OCI-M2 (cell line): ENCODE results near the gene PTGR3.

Source experiments
- DNase-seq: peaks from one replicate; lab custom pipeline; 2025; ENCODE audit not compliant: unreplicated experiment; lab: John Stamatoyannopoulos, UW

The PTGR3 gene

DNA sequence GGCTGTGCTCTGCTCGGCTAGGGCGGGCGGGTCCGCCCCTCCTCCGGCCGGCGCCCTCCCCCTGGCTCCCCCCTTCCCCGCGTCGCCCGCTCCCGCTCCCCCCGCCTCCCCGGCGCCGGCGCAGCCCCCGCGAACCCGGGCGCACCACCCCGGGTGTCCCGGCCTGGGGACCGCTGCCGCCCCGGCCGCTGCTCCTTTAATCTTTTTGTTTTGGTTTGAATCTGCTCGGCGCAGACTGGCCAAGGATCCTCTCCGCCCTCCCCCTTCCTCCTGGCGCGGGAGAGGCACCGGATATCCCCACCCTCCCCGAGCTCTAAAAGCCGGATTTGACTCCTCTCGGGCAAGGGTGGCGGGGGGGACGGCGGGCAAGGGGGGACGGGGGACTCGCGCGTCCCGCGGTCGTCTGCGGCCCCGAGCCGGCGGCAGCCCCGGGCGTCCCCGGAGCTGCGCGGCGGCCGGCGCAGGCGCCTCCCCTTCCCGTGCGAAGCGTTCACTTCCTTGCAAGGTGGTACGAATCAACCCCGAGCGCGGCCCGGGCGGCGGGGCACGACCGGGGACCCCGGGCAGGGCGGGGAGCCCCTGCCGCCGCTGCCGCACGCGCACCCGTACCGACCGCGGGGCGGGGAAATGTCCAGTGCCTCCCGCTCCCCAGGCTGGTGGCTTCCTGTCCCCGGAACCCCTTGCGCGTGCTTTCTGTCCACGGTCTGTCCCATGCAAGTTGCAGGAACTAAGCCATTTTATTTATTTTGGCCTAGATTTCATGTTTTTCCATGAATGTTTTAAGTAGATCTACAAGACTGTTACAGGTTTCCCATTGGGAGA lies at the start of gene PTGR3:
Gene PTGR3 (minus strand): TSS at position 11 of the 822 bp plus-strand sequence. CDS start 81 bp downstream, outside the sequence.
- DNase-seq: peak; percentile 23

DNA sequence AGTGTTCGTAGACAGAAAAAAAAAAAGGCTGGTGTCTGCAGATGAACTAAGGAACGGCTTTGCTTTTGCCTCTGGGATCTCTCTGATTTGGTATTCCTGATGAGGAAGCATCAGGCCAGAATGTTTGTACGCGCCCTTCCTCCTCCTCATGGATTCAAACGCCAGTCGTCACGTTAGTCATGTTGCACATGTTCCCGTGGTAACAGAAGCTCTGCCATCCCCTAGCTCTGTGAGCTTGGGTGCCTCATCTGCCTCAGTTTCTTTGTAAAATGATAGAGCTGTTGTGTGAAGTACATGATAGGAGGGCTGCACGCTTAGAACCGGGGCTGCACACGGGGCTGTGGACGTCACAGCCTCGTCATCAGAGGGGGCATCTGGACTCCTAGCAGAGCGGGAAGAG lies 48.7 kb upstream of the PTGR3 start:
- no peak for DNase-seq

DNA sequence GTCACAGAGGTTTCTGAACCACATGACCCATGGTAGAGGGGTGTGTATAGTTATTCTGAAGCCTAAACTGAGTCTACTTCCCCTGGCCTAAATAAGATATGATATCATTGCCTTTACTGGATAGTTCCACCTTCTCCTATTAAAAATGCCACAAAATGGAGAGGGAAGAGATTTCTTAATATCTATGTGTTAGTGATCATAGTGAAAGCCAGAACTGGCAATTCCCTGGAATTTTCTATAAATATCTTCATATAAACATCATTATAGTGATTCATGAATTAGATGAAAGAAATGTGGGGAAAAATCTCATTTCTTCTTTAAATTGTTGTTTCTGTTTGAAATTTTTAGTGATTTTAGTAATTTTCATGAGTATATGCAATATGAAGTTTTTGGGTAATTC lies 47.4 kb upstream of the PTGR3 start:
- no peak for DNase-seq

DNA sequence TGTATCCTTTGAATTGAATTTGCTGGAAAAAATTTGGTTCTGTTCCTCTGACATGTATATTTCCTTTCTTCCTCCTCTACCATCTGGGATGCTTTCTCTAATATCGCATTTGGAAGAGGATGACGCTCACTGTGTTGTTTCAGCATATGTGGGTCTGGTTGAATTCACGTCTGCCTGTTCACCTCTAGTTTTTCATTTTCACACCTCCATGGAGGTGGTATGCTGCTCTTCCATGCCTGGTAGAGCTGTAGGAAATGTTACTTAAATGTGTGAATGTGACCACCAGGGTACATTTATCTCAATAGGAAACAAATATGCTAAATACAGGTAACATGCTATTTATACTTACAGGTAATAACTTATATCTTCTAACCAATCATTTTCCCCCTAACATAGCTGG lies 46.2 kb upstream of the PTGR3 start:
- no peak for DNase-seq

GRCh38 chr18:75253784-75254183 lies 44.8 kb upstream of the PTGR3 start:
- DNase-seq: no peak

GRCh38 chr18:75253043-75253442 lies 44.1 kb upstream of the PTGR3 start:
- no peak for DNase-seq

DNA sequence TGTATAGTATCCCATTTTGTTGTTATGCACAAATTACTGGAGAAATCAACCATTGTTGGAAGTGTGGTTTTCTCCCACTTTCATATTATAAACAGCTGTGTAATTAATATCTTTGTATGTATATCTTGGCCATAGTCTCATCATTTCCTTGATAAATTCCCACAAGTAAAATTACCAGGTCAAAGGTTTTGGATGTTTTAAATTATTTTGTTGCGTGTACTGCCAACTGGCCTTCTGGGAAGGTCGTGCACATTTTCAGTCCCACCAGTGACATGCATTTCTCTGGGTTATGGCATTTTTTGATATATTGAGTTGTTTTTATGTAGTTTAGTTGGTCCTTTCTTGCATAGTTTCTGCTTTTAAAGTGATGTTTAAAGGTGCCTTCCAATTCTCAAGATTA lies 43.2 kb upstream of the PTGR3 start:
- DNase-seq: no peak

DNA sequence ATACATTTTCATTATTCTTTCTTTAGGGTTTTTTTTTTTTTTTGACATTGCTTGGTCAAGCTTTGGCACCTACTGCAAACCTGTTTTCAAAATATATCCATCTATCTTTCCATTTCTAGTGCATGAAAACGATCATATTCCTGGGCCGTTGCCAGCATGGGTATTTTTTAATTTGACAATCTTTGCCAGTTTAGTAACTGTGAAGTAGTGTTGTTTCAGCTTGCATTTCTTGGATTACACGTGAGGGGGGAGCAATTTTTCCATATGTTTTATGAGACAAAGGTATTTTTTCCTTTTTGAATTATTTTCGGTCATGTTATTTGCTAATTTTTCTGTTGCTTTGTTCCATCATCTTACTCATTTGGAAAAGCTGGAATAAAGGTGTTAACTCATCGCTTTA lies 42.5 kb upstream of the PTGR3 start:
- DNase-seq: no peak

DNA sequence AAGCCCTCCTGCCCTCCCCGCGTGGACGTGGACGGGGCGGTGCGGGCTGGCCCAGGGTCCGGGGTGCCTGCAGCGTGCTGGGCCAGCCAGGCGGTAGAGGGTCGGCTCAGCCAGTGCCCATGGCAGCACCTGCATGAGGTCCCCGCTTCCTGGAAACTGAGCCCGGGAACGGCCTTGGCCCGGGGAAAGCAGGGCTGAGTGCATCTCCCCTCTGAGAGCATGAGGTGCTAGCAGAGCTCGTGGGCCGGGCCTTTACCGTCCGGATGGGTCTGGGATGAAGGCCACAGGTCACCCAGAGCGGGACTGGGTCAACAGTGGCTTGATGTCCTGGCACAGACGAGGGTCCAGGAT lies 41.5 kb upstream of the PTGR3 start:
- no peak for DNase-seq

DNA sequence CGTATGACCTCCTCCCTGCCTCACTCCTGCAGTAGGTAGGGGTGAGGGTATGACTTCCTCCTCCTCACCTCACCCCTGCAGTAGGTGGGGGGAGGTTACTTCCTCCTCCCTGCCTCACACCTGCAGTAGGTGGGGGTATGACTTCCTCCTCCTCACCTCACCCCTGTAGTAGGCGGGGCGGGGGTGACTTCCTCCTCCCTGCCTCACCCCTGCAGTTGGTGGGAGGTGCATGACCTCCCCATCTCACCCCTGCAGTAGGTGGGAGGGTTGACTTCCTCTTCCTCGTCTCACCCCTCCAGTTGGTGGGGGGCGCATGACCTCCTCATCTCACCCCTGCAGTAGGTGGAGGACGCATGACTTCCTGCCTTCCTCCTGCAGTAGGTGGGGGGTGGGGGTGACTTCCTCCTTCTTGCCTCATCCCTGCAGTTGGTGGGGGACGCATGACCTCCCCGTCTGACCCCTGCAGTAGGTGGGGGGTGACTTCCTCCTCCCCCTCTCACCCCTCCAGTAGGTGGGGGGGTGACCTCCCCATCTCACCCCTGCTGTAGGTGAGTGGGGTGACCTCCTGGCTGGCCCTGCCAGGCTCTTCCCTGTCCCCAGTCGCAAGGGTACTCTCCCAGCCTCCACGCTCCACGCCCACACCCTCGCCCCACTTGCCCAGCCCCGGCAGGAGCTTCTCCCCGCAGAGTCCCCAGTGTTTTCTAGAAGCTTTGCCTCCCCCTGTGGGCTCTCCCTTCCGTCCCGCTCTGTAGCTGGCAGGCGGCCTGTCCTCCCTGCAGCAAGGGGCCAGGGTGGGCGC lies 40.9 kb upstream of the PTGR3 start:
- no peak for DNase-seq

DNA sequence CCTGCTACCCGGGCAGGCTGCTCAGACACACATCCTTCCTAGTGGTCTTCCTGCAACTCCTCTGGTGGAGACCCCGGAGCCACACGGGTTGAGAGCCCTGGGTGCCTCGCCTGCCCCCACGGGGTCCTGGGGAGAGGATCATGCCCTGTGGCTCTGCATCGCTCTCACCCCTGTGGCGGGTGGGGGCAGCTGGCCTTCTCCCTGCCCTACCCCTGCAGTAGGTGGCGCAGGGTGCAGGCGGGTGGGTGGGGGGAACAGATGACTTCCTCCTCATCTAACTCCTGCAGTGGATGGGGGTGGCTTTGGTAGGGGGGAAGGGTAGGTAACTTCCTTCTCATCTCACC lies 40.2 kb upstream of the PTGR3 start:
- no peak for DNase-seq

GRCh38 chr18:75248426-75249174 lies 39.7 kb upstream of the PTGR3 start:
- no peak for DNase-seq

DNA sequence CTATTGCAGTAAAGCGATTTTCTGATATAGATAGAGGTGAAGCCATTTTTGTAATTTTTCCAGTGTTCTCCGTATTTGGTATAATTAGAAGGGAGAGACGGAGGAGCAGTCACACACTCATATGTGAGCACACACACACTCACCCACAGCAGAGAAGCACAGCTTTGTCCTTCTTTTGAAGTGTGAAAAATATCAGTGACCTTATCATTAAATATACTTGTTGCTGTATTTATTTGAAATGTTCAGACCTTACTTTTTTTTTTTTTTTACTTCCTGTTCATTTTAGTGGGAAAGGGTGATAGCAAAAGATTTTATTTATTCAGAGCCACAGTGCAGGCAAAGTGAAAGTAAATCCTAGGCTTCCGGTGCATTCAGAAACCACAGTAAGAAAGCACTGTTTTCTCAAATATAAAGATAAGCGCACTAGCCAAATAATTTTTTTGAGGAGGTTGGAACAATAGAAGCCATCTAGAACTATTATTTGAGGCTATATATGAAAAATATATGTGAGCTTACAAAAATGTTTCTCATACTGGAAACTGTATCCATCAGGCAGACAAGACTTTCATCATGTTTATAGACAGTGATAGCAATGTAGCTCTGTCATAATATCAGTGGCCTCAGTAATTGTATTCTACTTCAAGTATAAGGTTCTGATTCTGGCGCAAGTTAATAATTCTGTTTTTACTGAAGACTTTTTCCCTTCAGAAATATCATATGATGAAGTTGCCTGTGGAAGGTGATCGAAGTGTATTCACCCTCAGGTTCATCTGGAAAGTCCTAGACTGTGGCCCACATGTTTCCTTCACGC lies 38.9 kb upstream of the PTGR3 start:
- no peak for DNase-seq

- no peak for DNase-seq
Measured at GRCh38 chr18:75246721-75247610, 38.0 kb upstream of the PTGR3 start.

GRCh38 chr18:75244351-75245313 lies 35.7 kb upstream of the PTGR3 start:
- DNase-seq: no peak

DNA sequence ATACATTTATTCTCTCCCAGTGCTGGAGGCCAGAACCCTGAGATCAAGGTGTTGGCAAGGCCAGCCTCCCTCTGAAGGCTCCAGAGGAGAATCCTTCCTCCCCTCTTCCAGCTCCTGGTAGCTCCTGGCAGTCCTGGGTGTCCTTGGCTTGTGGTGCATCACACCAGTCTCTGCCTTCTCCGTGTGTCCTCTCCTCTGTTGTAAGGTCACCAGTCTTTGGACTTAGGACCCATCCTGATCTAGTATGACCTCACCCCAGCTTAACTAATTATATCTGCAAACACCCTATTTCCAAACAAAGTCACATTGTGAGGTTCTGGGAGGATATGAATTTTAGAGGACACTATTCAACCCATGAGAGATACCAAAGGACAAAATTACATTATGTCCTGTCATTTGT lies 32.8 kb upstream of the PTGR3 start:
- no peak for DNase-seq

GRCh38 chr18:75240433-75240832 lies 31.5 kb upstream of the PTGR3 start:
- no peak for DNase-seq

DNA sequence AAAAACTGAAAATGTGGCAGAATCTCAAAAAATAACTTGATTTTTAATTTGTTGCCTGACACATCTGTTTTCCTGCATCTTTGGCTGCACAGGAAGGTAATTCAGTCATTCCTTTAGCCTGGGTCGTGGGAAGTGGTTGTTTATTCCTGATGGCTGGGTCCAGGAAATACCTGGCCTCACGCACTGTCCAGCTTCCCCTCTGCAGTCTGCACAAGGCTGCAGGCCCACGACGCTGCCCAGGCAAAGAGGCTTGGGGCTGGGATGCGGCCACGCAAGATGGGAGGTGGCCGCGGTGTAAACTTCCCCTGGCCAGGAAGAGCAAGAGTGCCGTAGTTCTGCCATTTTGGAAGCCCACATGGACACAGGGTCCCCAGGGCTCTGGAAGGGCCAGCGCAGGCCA lies 29.8 kb upstream of the PTGR3 start:
- no peak for DNase-seq

DNA sequence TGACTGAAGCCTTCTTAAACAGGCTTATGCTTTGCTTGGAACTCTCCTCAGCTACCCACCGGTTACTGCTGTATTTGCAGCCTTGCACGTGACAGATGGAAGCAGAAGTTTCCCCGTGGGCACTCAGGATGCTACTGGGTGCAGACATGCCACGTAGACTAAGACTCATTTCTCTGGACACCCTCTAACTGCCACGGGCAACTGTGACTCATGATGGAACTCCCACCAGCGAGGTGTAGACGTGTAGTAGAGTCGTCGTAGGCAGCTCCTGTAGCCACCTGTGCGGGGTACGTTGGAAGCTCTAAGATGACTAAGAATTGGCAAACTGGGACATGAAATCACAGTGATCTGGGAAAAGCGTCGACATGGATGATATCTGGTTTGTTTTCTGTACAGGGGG lies 29.2 kb upstream of the PTGR3 start:
- no peak for DNase-seq
